ENCODE data around the gene NRXN3. TPM values are rescaled to one million over a fixed set of nuclear protein-coding genes. Genes with fewer than 3 reads are reported as not detected.

The NRXN3 gene
- total and polyA plus RNA-seq, 4 donors: 0.07 to 1.2 (median 0.23) TPM

DNA sequence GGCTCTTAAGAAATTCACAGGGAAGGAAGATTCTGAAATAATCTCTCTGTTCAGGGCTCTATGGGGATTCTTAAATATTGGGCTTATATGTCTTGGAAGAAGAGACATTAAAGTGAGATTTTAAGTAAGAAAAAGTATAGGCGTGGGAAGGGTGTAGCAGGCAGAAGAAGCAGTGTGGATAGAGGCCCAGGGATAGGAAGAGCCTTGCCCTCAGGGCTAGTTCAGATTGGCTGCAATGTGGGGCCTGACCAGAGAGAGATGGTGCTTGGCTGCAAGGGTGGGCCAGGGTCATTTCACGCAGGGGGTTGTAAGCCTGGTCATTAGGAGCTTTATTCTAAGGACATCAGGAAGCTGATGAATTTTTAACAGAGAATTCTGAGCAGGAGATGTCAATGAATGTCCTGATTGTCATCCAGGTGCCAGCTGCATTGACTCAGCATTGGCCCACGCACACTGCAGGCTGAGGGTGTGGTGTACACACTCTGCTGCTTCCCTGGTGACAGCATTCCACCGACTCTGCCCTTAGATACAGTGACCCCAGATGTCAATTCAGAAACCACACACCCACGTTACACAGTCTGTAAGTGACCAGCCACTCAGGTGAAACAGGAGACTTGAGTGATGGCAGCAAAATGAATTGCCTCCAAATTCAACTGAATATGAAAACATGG, 582.5 kb downstream of the NRXN3 start:
- no peak overlapping the region for H3K4me3 ChIP-seq (ENCODE audit: low read depth in 1 of 3, low read length in 3 of 3)
- TF ChIP-seq, protein P1, sequence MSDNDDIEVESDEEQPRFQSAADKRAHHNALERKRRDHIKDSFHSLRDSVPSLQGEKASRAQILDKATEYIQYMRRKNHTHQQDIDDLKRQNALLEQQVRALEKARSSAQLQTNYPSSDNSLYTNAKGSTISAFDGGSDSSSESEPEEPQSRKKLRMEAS (IDR thresholded peaks at IDR 0.05): no peak
- TF ChIP-seq RXRA (IDR thresholded peaks at IDR 0.05) (no peak), GABPA (IDR thresholded peaks at IDR 0.05 in 1 of 2, conservative IDR thresholded peaks at IDR 0.05 in 1 of 2) (no peak), HNF4A (conservative IDR thresholded peaks at IDR 0.05) (no peak), HNF4G (IDR thresholded peaks at IDR 0.05) (no peak), FOXA2 (IDR thresholded peaks at IDR 0.05) (no peak), NR2F2 (IDR thresholded peaks at IDR 0.05) (no peak), YY1 (IDR thresholded peaks at IDR 0.05) (no peak)
- TF ChIP-seq, protein P2, sequence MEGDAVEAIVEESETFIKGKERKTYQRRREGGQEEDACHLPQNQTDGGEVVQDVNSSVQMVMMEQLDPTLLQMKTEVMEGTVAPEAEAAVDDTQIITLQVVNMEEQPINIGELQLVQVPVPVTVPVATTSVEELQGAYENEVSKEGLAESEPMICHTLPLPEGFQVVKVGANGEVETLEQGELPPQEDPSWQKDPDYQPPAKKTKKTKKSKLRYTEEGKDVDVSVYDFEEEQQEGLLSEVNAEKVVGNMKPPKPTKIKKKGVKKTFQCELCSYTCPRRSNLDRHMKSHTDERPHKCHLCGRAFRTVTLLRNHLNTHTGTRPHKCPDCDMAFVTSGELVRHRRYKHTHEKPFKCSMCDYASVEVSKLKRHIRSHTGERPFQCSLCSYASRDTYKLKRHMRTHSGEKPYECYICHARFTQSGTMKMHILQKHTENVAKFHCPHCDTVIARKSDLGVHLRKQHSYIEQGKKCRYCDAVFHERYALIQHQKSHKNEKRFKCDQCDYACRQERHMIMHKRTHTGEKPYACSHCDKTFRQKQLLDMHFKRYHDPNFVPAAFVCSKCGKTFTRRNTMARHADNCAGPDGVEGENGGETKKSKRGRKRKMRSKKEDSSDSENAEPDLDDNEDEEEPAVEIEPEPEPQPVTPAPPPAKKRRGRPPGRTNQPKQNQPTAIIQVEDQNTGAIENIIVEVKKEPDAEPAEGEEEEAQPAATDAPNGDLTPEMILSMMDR (IDR thresholded peaks at IDR 0.05; ENCODE audit: low read depth, low read length, missing input control): no peak
- TF ChIP-seq, protein P3, sequence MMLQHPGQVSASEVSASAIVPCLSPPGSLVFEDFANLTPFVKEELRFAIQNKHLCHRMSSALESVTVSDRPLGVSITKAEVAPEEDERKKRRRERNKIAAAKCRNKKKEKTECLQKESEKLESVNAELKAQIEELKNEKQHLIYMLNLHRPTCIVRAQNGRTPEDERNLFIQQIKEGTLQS (IDR thresholded peaks at IDR 0.05): no peak
- TF ChIP-seq, protein P4, sequence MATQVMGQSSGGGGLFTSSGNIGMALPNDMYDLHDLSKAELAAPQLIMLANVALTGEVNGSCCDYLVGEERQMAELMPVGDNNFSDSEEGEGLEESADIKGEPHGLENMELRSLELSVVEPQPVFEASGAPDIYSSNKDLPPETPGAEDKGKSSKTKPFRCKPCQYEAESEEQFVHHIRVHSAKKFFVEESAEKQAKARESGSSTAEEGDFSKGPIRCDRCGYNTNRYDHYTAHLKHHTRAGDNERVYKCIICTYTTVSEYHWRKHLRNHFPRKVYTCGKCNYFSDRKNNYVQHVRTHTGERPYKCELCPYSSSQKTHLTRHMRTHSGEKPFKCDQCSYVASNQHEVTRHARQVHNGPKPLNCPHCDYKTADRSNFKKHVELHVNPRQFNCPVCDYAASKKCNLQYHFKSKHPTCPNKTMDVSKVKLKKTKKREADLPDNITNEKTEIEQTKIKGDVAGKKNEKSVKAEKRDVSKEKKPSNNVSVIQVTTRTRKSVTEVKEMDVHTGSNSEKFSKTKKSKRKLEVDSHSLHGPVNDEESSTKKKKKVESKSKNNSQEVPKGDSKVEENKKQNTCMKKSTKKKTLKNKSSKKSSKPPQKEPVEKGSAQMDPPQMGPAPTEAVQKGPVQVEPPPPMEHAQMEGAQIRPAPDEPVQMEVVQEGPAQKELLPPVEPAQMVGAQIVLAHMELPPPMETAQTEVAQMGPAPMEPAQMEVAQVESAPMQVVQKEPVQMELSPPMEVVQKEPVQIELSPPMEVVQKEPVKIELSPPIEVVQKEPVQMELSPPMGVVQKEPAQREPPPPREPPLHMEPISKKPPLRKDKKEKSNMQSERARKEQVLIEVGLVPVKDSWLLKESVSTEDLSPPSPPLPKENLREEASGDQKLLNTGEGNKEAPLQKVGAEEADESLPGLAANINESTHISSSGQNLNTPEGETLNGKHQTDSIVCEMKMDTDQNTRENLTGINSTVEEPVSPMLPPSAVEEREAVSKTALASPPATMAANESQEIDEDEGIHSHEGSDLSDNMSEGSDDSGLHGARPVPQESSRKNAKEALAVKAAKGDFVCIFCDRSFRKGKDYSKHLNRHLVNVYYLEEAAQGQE (IDR thresholded peaks at IDR 0.05): no peak
- WGBS: 51% methylated on average over 5 of the region's 5 CpGs
- no peak for DNase-seq (ENCODE audit: low spot score)
- no peaks in the 10 kb centered on the region for H3K4me1 ChIP-seq (ENCODE audit: control insufficient read depth in 4 of 4, insufficient read depth in 4 of 4, low read length in 3 of 4)
- no peaks in the 10 kb centered on the region for H3K27me3 ChIP-seq (ENCODE audit: control insufficient read depth in 4 of 4, insufficient read depth in 4 of 4, low read length in 3 of 4)
- no peak overlapping the region for H3K27ac ChIP-seq (ENCODE audit: low read depth in 1 of 2, low read length in 2 of 2)
- no peak overlapping the region for H3K9ac ChIP-seq (ENCODE audit: low read depth in 1 of 2, low read length in 2 of 2)
- H3K9me3 ChIP-seq (ENCODE audit: control insufficient read depth in 4 of 4, low read length in 3 of 4): no peaks in the 10 kb centered on the region
- H3K36me3 ChIP-seq (ENCODE audit: control insufficient read depth in 4 of 4, insufficient read depth in 3 of 4, low read depth in 1 of 4, low read length in 3 of 4): no peaks in the 10 kb centered on the region

DNA sequence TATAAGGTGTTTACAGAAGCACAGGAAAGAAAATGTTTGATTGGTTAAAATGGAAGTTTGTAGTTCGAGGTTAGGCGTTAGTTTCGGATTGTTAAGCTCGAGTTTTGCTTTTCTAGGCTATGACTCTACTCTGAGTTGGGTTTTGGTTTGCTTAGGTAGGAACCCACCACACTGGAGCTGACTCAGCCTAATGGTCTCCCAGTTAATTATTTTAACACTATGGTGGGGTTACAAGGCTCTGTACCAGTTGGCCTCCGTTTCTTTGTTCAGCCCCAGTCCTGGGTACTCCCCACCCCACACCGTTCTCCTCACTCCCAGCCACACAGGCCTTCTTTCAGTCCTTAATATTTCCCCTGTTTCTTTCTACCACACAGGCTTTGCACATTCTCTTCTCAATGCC, 583.9 kb downstream of the NRXN3 start:
- H3K36me3 ChIP-seq (ENCODE audit: control insufficient read depth in 4 of 4, insufficient read depth in 3 of 4, low read depth in 1 of 4, low read length in 3 of 4): no peaks in the 10 kb centered on the region
- no peaks in the 10 kb centered on the region for H3K27me3 ChIP-seq (ENCODE audit: control insufficient read depth in 4 of 4, insufficient read depth in 4 of 4, low read length in 3 of 4)
- no peaks in the 10 kb centered on the region for H3K9me3 ChIP-seq (ENCODE audit: control insufficient read depth in 4 of 4, low read length in 3 of 4)
- no peak overlapping the region for H3K9ac ChIP-seq (ENCODE audit: low read depth in 1 of 2, low read length in 2 of 2)
- no peak overlapping the region for H3K4me3 ChIP-seq (ENCODE audit: low read depth in 1 of 3, low read length in 3 of 3)
- H3K27ac ChIP-seq (ENCODE audit: low read depth in 1 of 2, low read length in 2 of 2): no peak overlapping the region
- no peak for DNase-seq (ENCODE audit: low spot score)
- no peaks in the 10 kb centered on the region for H3K4me1 ChIP-seq (ENCODE audit: control insufficient read depth in 4 of 4, insufficient read depth in 4 of 4, low read length in 3 of 4)
- 77% methylated on average over 6 of the region's 6 CpGs for WGBS
- TF ChIP-seq RXRA (IDR thresholded peaks at IDR 0.05) (no peak), HNF4G (IDR thresholded peaks at IDR 0.05) (no peak), SP1 (IDR thresholded peaks at IDR 0.05) (no peak)
- TF ChIP-seq, protein P4 (IDR thresholded peaks at IDR 0.05): no peak
- TF ChIP-seq, protein P2 (IDR thresholded peaks at IDR 0.05; ENCODE audit: low read depth, low read length, missing input control): no peak
- TF ChIP-seq, protein P5, sequence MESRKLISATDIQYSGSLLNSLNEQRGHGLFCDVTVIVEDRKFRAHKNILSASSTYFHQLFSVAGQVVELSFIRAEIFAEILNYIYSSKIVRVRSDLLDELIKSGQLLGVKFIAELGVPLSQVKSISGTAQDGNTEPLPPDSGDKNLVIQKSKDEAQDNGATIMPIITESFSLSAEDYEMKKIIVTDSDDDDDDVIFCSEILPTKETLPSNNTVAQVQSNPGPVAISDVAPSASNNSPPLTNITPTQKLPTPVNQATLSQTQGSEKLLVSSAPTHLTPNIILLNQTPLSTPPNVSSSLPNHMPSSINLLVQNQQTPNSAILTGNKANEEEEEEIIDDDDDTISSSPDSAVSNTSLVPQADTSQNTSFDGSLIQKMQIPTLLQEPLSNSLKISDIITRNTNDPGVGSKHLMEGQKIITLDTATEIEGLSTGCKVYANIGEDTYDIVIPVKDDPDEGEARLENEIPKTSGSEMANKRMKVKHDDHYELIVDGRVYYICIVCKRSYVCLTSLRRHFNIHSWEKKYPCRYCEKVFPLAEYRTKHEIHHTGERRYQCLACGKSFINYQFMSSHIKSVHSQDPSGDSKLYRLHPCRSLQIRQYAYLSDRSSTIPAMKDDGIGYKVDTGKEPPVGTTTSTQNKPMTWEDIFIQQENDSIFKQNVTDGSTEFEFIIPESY (IDR thresholded peaks at IDR 0.05): no peak
